ENCODE results near the gene STAMBP. TPM values are rescaled to one million over a fixed set of nuclear protein-coding genes. Genes with fewer than 3 reads are reported as not detected.
"Not testable (repeated sequence)": the region's sequence is repeated elsewhere in the genome, so short reads cannot be mapped to it uniquely, and the experiment has no call there.

The STAMBP gene
- total RNA-seq, 1 donor = 34.2 TPM

- TF ChIP-seq CTCF (IDR thresholded peaks at IDR 0.05; ENCODE audit: insufficient read depth, low read length) = no peak
- DNase-seq (ENCODE audit: low read depth) = peak; percentile 60
- H3K4me3 ChIP-seq (ENCODE audit: low read depth, low read length) = no peak overlapping the region
Observed at GRCh38 chr2:73859721-73860586, 31.2 kb downstream of the STAMBP start.

GRCh38 chr2:73862987-73863386 lies 34.2 kb downstream of the STAMBP start:
- no peak for TF ChIP-seq CTCF (IDR thresholded peaks at IDR 0.05; ENCODE audit: insufficient read depth, low read length)
- DNase-seq (ENCODE audit: low read depth) = no peak
- no peak overlapping the region for H3K4me3 ChIP-seq (ENCODE audit: low read depth, low read length)

GRCh38 chr2:73868204-73868978 lies 39.6 kb downstream of the STAMBP start:
- no peak overlapping the region for H3K4me3 ChIP-seq (ENCODE audit: low read depth, low read length)
- no peak for DNase-seq (ENCODE audit: low read depth)
- no peak for TF ChIP-seq CTCF (IDR thresholded peaks at IDR 0.05; ENCODE audit: insufficient read depth, low read length)

- peak; percentile 98 for DNase-seq (ENCODE audit: low read depth)
- H3K4me3 ChIP-seq (ENCODE audit: low read depth, low read length) = no peak overlapping the region
- TF ChIP-seq CTCF (IDR thresholded peaks at IDR 0.05; ENCODE audit: insufficient read depth, low read length) = no peak
Observed at GRCh38 chr2:73870084-73870483, 41.3 kb downstream of the STAMBP start.

GRCh38 chr2:73877071-73877802 lies 48.5 kb downstream of the STAMBP start:
- no peak for DNase-seq (ENCODE audit: low read depth)
- TF ChIP-seq CTCF (IDR thresholded peaks at IDR 0.05; ENCODE audit: insufficient read depth, low read length) = no peak
- H3K4me3 ChIP-seq (ENCODE audit: low read depth, low read length) = no peak overlapping the region

GRCh38 chr2:73877984-73878383 lies 49.2 kb downstream of the STAMBP start:
- not testable (repeated sequence) for DNase-seq (ENCODE audit: low read depth); H3K4me3 ChIP-seq (ENCODE audit: low read depth, low read length)

- DNase-seq (ENCODE audit: low read depth) = no peak
- TF ChIP-seq CTCF (IDR thresholded peaks at IDR 0.05; ENCODE audit: insufficient read depth, low read length) = no peak
- H3K4me3 ChIP-seq (ENCODE audit: low read depth, low read length) = no peak overlapping the region
Observed at GRCh38 chr2:73885406-73885805, 56.6 kb downstream of the STAMBP start.
